GM23338 (cell line): ENCODE measurements around the gene CARHSP1. TPM values are rescaled to one million over a fixed set of nuclear protein-coding genes. Genes with fewer than 3 reads are reported as not detected.

Experiments
- ATAC-seq: fragments of 200-7000 bp; cut with Tn5 transposase; 3 replicates; pipeline ENCODE4 v1.9.1; 2020
- DNase-seq: peaks from one replicate; pipeline ENCODE4 v3.0.0-alpha.2; 2015; ENCODE audit warnings: low spot score
- H2AFZ ChIP-seq: fragments of 200-600 bp; sonication (generic); 2 replicates; pipeline ENCODE4 v1.8.0; 2016; ENCODE audit warnings: antibody characterized with exemption, mild to moderate bottlenecking, moderate library complexity
- H3F3A ChIP-seq: fragments of 200-600 bp; sonication (generic); replicated peaks from 2 replicates; pipeline ENCODE4 v1.8.0; 2017; ENCODE audit warnings: antibody characterized with exemption, mixed run types, low read depth
- H3K27ac ChIP-seq: fragments of 200-600 bp; sonication (generic); 2 replicates; pipeline ENCODE4 v1.6.1; 2016; ENCODE audit warnings: low read depth
- H3K27me3 ChIP-seq: fragments of 200-600 bp; sonication (generic); 2 replicates; pipeline ENCODE4 v1.8.0; 2016; ENCODE audit warnings: mild to moderate bottlenecking, mixed run types, moderate library complexity; ENCODE audit not compliant: insufficient read depth
- H3K36me3 ChIP-seq: fragments of 200-600 bp; sonication (generic); 2 replicates; pipeline ENCODE4 v1.8.0; 2016; ENCODE audit warnings: mild to moderate bottlenecking; ENCODE audit not compliant: insufficient read depth
- H3K4me1 ChIP-seq: fragments of 200-600 bp; sonication (generic); 2 replicates; pipeline ENCODE4 v1.8.0; 2016; ENCODE audit warnings: mild to moderate bottlenecking, moderate library complexity; ENCODE audit not compliant: insufficient read depth
- H3K4me2 ChIP-seq: fragments of 200-600 bp; sonication (generic); 2 replicates; pipeline ENCODE4 v1.7.1; 2017; ENCODE audit warnings: mixed run types
- H3K4me3 ChIP-seq: fragments of 200-600 bp; sonication (generic); 2 replicates; pipeline ENCODE4 v1.6.1; 2016; ENCODE audit warnings: mixed run types
- H3K79me2 ChIP-seq: fragments of 200-600 bp; sonication (generic); replicated peaks from 2 replicates; pipeline ENCODE4 v1.8.0; 2017; ENCODE audit warnings: mild to moderate bottlenecking; ENCODE audit not compliant: insufficient read depth
- H3K9me2 ChIP-seq: fragments of 200-600 bp; sonication (generic); 2 replicates; pipeline ENCODE4 v1.8.0; 2017; ENCODE audit not compliant: insufficient read depth
- H4K20me1 ChIP-seq: fragments of 200-600 bp; sonication (generic); replicated peaks from 2 replicates; pipeline ENCODE4 v1.8.0; 2017; ENCODE audit warnings: mild to moderate bottlenecking; ENCODE audit not compliant: insufficient read depth
- H3K27ac Mint-ChIP-seq: 2 replicates; pipeline ENCODE4 v1.8.0; 2020; ENCODE audit warnings: inconsistent platforms, mild to moderate bottlenecking, moderate library complexity, mixed read lengths
- H3K27me3 Mint-ChIP-seq: 3 replicates; pipeline ENCODE4 v1.8.0; 2022; ENCODE audit warnings: low read depth, mild to moderate bottlenecking, moderate library complexity, mixed read lengths, inconsistent platforms; ENCODE audit not compliant: insufficient read depth, poor library complexity
- H3K36me3 Mint-ChIP-seq: 3 replicates; pipeline ENCODE4 v1.8.0; 2021; ENCODE audit warnings: low read depth, mild to moderate bottlenecking, inconsistent platforms, moderate library complexity, mixed read lengths
- H3K4me1 Mint-ChIP-seq: 3 replicates; pipeline ENCODE4 v1.8.0; 2020; ENCODE audit warnings: mild to moderate bottlenecking, inconsistent platforms, mixed read lengths
- H3K4me3 Mint-ChIP-seq: 3 replicates; pipeline ENCODE4 v1.8.0; 2021; ENCODE audit warnings: moderate library complexity, mild to moderate bottlenecking, inconsistent platforms, mixed read lengths
- H3K9me3 Mint-ChIP-seq: 3 replicates; pipeline ENCODE4 v1.8.0; 2020; ENCODE audit warnings: moderate library complexity, mild to moderate bottlenecking, inconsistent platforms, mixed read lengths
- EZH2 ChIP-seq: fragments of 200-600 bp; sonication (generic); IDR thresholded peaks from one replicate; pipeline ENCODE4 v1.8.0; 2017; ENCODE audit warnings: antibody characterized with exemption, mild to moderate bottlenecking, low read depth; ENCODE audit not compliant: unreplicated experiment
- NANOG ChIP-seq: IDR thresholded peaks from 2 replicates; pipeline ENCODE4 v1.6.1; 2016; ENCODE audit warnings: antibody characterized with exemption, borderline replicate concordance
- POLR2AphosphoS5 ChIP-seq: IDR thresholded peaks from 2 replicates; pipeline ENCODE4 v1.6.1; 2016; ENCODE audit warnings: antibody characterized with exemption, low read depth
- REST ChIP-seq: IDR thresholded peaks from one replicate; pipeline ENCODE4 v1.6.1; 2018; ENCODE audit warnings: antibody characterized with exemption; ENCODE audit not compliant: unreplicated experiment
- ZNF331 ChIP-seq: fragments of 250-450 bp; sonication (Bioruptor Pico); IDR thresholded peaks from 2 replicates; pipeline ENCODE4 v1.5.0; 2020; ENCODE audit warnings: low read depth, mild to moderate bottlenecking, moderate library complexity
- ZNF462 ChIP-seq: fragments of 250-450 bp; sonication (Bioruptor Pico); IDR thresholded peaks from 2 replicates; pipeline ENCODE4 v1.5.0; 2020; ENCODE audit warnings: mild to moderate bottlenecking, moderate library complexity
- polyA plus RNA-seq: library from polyadenylated mRNA; unstranded; fragments of >200 nt; fragmentation: Nextera tagmentation; extraction: Ambion mirVana; gene quantifications from 2 replicates; pipeline ENCODE4 v1.2.1, GENCODE V29; 2016
- total RNA-seq: library from RNA; depleted of rRNA; stranded (reverse); fragments of >200 nt; shearing (Covaris generic); gene quantifications from 2 replicates; pipeline ENCODE4 v1.2.3, GENCODE V29; 2014

Gene CARHSP1
- total and polyA plus RNA-seq, 2 experiments from 2014 or later: 286 to 339 TPM

- Mint-ChIP-seq H3K4me3 (no peak overlapping the region), H3K4me1 (peaks cover 45% of the 10 kb centered on the region), H3K36me3 (peaks cover 79% of the 10 kb centered on the region), H3K27ac (no peak overlapping the region; the same call in 1 of the 2 replicates), H3K27me3 (peaks cover 8% of the 10 kb centered on the region), H3K9me3 (no peaks in the 10 kb centered on the region; the same call in 2 of the 3 replicates)
- Histone ChIP-seq H3K36me3 (peaks cover 10% of the 10 kb centered on the region), H3K79me2 (no peaks in the 10 kb centered on the region; the same call in 1 of the 2 replicates), H3K4me1 (peaks cover 44% of the 10 kb centered on the region), H3K27ac (peak overlapping the region; percentile 64), H4K20me1 (no peaks in the 10 kb centered on the region), H3K4me3 (no peak overlapping the region), H3K4me2 (no peak overlapping the region), H3F3A (peaks cover 29% of the 10 kb centered on the region), H3K27me3 (no peaks in the 10 kb centered on the region), H3K9me2 (no peaks in the 10 kb centered on the region), H2AFZ (no peak overlapping the region)
- TF ChIP-seq NANOG (no peak), REST (no peak), ZNF331 (CRISPR knock-in tag) (no peak), EZH2 (no peak), POLR2AphosphoS5 (no peak), ZNF462 (no peak)
- ATAC-seq (no peak), DNase-seq (no peak)
Observed at GRCh38 chr16:8826278-8826879, 42.4 kb downstream of the CARHSP1 start.
